H1 (cell line): ENCODE measurements around the gene OTUB1. TPM values are rescaled to one million over a fixed set of nuclear protein-coding genes. Genes with fewer than 3 reads are reported as not detected.

Source experiments
- CBX5 ChIP-seq: fragments of 300-800, 300-1000 bp; sonication (generic); IDR thresholded peaks from 2 replicates; pipeline ENCODE4 v1.7.1; 2016; ENCODE audit warnings: antibody characterized with exemption, low read length, low read depth
- CTBP2 ChIP-seq: IDR thresholded peaks from 2 replicates; pipeline ENCODE4 v1.7.0; 2011; ENCODE audit warnings: borderline replicate concordance, mild to moderate bottlenecking, moderate library complexity, mixed read lengths, low read length; ENCODE audit not compliant: insufficient read depth, insufficient read length
- KDM1A ChIP-seq: fragments of 200-600, 300-600 bp; sonication (generic); IDR thresholded peaks from 2 replicates; pipeline ENCODE4 v1.7.1; 2016; ENCODE audit warnings: mild to moderate bottlenecking, low read length, borderline replicate concordance
- TBP ChIP-seq: IDR thresholded peaks from 2 replicates; pipeline ENCODE4 v1.6.1; 2011; ENCODE audit warnings: low read depth, low read length, improper control_type of control experiment
- polyA plus RNA-seq, 7 experiments: library from polyadenylated mRNA; depleted of rRNA in 3 of 7; stranded (reverse) in 5 of 7; unstranded in 2 of 7; fragments of >200 nt in 5 of 7; fragments of 200-250 nt in 2 of 7; gene quantifications; 1 replicate in 5 of 7; 2 replicates in 1 of 7; 4 replicates in 1 of 7; pipeline versions ENCODE4 v1.2.1 to v1.2.3, GENCODE V29; 2011 to 2013; ENCODE audit warnings: missing spikeins in 2 of 7, mixed read lengths in 2 of 7
- total RNA-seq: library from RNA; stranded (reverse); fragmentation: NEBNext Ultra II Directional; extraction: Animal tissue kit (Norgen Biotek cat#: 25700); gene quantifications from 2 replicates; pipeline ENCODE4 v1.2.1, GENCODE V29; 2021
- TF ChIP-seq, protein P1 (sequence below): fragments of 300-600 bp; sonication (generic); IDR thresholded peaks from 2 replicates; pipeline ENCODE4 v1.7.1; 2012; ENCODE audit warnings: low read length, moderate library complexity, mild to moderate bottlenecking, inconsistent platforms; ENCODE audit not compliant: insufficient replicate concordance

OTUB1 gene
- total and polyA plus RNA-seq, 2 of the 8 experiments (the other 6 are each of a cell fraction or from before 2014, with no cell fraction given): 110 to 274 TPM

DNA sequence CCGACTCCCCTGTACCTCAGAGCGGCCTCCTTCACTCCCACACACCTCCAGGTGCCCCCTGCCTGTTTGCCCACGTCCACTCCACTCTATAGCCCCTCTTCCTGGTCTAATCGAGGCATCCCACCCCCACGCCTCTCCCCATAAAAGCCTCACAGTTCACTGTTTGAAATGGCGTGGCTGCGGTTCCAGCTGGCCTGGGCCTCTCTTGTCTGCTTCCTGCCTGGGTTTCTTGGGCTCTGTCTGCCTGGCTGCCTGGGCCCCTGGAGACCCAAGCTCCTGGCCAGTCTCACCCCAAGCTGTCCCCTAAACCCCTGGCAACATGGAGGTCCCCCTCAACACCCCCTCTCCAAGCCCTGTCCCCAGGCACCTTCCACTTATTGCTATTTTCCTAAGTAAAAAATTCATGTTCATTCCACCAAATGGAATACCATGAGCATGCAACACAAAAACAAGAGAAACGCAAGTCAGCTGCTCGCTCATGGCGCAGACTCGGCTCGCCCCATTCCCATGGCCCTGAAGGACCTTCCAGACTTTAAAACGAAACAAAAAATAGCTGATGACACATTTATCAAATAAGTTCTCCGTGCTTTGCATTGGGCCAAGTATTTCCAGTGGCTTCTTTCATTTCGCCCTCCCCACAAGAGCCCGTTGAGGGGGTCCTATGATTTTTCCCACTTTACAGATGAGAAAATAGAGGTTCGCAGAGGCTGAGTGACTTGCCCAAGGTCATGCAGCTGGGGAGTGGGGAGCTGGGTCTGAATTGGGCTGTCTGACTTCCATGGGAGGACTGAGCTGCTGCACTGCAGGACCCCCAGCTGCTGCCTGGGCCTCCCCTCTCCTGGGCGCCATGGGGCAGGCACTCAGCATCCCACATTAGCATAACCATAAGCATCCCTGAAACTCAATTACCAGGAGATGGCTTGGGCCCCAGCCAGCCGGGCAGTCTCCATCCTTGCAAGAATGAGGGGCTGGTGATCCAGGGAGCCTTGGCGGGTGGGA is 37.8 kb downstream of the OTUB1 start (continued):
- TF ChIP-seq, protein P1, sequence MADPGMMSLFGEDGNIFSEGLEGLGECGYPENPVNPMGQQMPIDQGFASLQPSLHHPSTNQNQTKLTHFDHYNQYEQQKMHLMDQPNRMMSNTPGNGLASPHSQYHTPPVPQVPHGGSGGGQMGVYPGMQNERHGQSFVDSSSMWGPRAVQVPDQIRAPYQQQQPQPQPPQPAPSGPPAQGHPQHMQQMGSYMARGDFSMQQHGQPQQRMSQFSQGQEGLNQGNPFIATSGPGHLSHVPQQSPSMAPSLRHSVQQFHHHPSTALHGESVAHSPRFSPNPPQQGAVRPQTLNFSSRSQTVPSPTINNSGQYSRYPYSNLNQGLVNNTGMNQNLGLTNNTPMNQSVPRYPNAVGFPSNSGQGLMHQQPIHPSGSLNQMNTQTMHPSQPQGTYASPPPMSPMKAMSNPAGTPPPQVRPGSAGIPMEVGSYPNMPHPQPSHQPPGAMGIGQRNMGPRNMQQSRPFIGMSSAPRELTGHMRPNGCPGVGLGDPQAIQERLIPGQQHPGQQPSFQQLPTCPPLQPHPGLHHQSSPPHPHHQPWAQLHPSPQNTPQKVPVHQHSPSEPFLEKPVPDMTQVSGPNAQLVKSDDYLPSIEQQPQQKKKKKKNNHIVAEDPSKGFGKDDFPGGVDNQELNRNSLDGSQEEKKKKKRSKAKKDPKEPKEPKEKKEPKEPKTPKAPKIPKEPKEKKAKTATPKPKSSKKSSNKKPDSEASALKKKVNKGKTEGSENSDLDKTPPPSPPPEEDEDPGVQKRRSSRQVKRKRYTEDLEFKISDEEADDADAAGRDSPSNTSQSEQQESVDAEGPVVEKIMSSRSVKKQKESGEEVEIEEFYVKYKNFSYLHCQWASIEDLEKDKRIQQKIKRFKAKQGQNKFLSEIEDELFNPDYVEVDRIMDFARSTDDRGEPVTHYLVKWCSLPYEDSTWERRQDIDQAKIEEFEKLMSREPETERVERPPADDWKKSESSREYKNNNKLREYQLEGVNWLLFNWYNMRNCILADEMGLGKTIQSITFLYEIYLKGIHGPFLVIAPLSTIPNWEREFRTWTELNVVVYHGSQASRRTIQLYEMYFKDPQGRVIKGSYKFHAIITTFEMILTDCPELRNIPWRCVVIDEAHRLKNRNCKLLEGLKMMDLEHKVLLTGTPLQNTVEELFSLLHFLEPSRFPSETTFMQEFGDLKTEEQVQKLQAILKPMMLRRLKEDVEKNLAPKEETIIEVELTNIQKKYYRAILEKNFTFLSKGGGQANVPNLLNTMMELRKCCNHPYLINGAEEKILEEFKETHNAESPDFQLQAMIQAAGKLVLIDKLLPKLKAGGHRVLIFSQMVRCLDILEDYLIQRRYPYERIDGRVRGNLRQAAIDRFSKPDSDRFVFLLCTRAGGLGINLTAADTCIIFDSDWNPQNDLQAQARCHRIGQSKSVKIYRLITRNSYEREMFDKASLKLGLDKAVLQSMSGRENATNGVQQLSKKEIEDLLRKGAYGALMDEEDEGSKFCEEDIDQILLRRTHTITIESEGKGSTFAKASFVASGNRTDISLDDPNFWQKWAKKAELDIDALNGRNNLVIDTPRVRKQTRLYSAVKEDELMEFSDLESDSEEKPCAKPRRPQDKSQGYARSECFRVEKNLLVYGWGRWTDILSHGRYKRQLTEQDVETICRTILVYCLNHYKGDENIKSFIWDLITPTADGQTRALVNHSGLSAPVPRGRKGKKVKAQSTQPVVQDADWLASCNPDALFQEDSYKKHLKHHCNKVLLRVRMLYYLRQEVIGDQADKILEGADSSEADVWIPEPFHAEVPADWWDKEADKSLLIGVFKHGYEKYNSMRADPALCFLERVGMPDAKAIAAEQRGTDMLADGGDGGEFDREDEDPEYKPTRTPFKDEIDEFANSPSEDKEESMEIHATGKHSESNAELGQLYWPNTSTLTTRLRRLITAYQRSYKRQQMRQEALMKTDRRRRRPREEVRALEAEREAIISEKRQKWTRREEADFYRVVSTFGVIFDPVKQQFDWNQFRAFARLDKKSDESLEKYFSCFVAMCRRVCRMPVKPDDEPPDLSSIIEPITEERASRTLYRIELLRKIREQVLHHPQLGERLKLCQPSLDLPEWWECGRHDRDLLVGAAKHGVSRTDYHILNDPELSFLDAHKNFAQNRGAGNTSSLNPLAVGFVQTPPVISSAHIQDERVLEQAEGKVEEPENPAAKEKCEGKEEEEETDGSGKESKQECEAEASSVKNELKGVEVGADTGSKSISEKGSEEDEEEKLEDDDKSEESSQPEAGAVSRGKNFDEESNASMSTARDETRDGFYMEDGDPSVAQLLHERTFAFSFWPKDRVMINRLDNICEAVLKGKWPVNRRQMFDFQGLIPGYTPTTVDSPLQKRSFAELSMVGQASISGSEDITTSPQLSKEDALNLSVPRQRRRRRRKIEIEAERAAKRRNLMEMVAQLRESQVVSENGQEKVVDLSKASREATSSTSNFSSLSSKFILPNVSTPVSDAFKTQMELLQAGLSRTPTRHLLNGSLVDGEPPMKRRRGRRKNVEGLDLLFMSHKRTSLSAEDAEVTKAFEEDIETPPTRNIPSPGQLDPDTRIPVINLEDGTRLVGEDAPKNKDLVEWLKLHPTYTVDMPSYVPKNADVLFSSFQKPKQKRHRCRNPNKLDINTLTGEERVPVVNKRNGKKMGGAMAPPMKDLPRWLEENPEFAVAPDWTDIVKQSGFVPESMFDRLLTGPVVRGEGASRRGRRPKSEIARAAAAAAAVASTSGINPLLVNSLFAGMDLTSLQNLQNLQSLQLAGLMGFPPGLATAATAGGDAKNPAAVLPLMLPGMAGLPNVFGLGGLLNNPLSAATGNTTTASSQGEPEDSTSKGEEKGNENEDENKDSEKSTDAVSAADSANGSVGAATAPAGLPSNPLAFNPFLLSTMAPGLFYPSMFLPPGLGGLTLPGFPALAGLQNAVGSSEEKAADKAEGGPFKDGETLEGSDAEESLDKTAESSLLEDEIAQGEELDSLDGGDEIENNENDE: no peak
- TF ChIP-seq CBX5 (no peak), KDM1A (peak; percentile 98), CTBP2 (no peak), TBP (no peak)
